Eye (tissue), 1 donor: ENCODE results near the gene CTNNBL1.
"Not testable (repeated sequence)": the region's sequence is repeated elsewhere in the genome, so short reads cannot be mapped to it uniquely, and the experiment has no call there.

Experiments used
- DNase-seq: peaks from one replicate; pipeline ENCODE4 v3.0.0-alpha.2; 2015

CTNNBL1 gene

DNA sequence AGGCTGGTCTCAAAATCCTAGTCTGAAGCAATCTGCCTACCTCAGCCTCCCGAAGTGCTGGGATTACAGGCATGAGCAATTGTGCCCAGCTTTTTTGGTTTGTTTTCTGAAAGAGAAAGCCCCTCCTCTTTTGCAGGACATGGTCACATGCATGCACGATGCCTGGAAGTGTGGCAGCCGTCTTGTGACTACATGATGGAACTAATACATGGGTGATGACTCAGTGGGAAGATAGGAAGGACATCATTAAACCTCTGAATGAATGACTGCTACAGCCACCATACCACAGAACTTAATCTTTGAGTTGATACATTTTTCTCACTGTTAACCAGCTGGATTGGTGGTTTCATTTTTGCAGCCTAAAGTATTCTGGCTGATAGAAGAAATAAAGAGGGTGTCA lies 13.4 kb upstream of the CTNNBL1 start:
- DNase-seq: no peak

GRCh38 chr20:37681384-37682112 lies 12.3 kb upstream of the CTNNBL1 start:
- no peak for DNase-seq

DNA sequence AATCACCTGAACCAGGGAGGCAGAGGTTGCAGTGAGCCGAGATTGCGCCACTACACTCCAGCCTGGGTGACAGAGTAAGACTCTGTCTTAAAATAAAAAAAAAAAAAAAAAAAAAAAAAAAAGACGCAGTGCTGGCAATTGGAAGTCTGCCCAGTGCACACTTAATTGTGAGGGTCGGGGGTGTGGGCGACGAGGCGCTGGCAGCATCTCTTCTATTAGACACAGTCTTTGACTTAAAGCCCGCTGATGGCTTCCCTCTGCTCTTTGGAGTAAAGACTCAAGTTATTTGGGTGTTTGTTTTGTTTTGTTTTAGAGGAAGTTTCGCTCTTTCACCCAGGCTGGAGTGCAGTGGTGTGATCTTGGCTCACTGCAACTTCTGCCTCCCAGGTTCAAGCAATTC lies 10.7 kb upstream of the CTNNBL1 start:
- DNase-seq: not testable (repeated sequence)

DNA sequence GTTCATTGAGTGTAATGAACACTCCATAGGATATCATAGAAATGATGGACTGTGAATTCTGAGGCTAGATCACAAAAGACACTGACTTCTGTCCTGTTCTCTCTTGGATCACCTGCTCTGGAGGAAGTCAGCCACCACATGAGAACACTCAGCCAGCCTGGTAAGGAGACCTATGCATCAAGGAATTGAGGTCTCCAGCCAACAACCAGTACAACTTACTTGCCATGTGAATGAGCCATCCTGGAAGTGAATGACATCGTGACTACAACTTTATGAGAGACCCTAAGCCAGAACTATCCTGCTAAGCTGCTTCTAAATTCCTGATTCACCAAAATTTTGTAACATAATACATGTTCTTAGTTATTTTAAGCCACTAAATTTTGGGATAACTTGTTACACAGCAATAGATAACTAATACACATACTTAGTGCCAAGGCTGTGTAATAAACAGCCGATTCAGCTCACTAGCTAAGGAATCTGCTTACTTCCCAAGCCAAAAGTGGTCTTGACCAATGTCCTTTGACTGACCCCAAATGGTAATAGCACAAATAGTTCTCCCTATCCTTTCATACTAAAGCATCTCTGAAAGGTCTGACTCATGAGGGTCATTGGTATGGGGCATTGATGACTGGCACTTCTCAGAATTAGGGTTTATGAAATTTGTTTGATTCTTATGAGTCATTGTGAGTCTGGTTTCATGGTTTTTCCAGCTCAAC lies 6.9 kb upstream of the CTNNBL1 start:
- no peak for DNase-seq

DNA sequence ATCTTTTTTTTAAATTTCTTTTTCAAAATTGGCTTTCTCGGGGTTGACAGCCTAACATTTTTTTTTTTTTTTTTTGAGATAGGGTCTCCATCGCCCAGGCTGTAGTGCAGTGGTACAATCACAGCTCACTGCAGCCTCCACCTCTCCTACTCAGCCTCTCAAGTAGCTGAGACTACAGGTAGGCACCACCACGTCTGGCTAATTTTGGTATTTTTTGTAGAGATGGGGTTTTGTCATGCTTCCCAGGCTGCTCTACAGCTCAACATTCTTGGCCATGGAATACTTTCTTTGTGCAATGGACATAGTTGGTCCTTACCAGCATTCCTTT lies 6.4 kb upstream of the CTNNBL1 start:
- no peak for DNase-seq

DNA sequence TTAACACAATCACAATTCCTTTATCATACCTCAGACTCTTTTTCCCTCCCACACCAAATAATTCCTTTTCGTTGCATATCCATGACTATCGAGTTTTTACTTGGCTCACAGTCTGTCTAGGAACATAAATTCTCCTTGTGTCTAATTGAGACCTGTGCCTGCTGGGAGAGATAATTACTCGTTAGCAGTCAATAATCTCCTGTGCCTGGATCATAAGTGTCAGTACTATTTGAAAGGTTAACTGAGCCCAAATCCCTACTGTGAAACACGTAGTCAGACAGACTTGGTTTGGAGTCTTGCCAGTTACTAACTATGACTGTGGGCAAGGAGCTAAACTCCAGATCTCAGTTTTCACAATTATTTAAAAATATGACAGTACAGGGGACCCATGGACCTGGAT lies 5.7 kb upstream of the CTNNBL1 start:
- DNase-seq: no peak

DNA sequence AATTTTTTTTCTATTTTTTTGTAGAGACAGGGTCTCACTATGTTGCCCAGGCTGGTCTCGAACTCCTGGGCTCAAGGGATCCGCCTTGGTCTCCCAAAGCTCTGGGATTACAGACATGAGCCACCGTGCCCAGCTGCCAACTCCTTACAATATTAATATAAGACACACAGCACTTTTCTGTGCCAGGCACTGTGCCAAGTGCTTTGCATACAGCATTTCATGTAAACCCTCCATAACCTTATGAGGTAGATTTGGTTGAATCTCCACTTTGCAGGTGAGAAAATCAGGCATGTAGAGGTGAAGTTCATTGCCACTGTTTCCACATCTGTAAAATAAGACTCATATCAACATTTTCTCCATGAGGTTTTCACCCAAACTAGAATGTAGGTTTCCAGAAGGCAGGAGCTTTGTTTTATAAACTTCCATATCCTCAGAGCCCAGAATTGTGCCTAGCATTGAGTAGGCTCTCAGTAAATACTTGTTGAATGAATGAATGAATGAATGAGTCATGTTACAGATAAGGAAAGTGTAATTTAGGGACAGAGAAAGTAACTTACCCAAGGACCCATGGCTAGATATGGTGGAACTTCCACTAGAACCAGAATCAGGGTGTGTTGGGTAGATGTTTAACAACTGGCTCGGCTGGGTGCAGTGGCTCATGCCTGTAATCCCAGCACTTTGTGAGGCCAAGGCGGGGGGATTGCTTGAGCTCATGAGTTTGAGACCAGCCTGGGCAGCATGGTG lies 3.0 kb upstream of the CTNNBL1 start:
- DNase-seq: no peak

DNA sequence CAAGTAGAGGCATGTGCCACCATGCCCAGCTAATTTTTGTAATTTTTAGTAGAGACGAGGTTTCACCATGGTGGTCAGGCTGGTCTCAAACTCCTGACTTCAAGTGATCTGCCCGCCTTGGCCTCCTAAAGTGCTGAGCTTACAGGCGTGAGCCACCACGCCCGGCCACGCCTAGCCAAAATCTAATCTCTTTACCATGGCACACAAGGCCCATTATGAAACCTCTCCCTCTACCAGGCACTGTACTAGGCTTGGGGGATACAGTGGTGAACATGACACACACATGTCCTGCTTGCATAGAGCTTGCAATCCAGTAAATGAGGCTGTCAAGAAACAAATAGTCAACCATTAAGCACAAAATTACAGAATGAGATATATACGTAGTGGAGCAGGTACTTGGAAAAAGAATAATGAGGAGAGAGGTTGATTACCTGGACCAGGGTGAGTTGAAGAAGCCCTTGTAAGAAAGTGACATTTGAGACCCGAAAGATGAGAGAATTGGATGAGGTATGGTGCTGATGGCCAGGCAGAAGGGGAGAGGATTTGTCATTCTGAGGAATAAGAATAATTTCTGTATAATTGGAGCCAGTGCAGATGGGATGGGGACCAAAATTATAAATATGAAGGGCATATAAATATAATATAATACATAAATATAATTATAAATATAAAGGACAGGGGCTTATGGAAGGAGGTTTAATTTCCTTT lies 1.2 kb upstream of the CTNNBL1 start:
- DNase-seq: no peak

DNA sequence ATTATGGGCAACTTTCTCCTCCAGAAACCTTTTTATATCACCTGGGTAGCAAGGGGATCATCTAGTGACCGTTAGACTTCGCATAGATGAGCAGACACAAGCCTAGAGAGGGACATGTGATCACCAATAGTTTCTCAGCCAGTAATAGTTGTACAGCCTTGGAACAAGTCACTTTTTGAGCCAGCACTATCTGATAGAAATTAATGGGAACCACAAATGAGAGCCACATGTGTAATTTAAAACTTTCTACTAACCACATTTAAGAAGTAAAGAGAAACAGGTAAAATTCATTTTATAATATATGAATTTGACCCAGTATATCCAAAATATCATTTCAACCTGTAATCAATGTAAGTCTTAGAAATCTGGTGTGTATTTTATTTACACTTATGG lies 592 bp upstream of the CTNNBL1 start:
- DNase-seq: no peak

- no peak for DNase-seq
Observed at GRCh38 chr20:37695684-37696342, 2.0 kb downstream of the CTNNBL1 start.

DNA sequence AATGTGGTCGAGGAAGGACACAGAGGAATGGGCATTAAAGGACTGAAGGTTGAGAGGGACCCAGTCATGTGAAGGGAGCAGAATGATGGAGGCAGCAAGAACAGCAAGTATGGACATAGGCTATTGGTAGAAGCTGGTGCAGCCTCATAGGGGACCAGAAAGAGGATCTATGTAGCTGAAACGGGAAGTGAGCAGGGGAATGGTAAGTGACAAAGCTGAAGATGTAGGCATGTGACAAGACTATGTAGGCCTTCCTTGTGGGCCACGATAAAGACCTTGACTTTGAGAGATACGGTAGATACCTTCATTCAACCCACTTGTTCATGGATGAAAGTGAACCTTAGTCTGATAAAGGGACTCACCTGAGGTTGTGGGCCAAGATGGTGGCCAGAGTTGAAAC lies 3.5 kb downstream of the CTNNBL1 start:
- DNase-seq: no peak

- no peak for DNase-seq
Observed at GRCh38 chr20:37699202-37699601, 5.4 kb downstream of the CTNNBL1 start.

- no peak for DNase-seq
Observed at GRCh38 chr20:37700301-37700700, 6.5 kb downstream of the CTNNBL1 start.

- DNase-seq: not testable (repeated sequence)
Observed at GRCh38 chr20:37701676-37702075, 7.8 kb downstream of the CTNNBL1 start.

DNA sequence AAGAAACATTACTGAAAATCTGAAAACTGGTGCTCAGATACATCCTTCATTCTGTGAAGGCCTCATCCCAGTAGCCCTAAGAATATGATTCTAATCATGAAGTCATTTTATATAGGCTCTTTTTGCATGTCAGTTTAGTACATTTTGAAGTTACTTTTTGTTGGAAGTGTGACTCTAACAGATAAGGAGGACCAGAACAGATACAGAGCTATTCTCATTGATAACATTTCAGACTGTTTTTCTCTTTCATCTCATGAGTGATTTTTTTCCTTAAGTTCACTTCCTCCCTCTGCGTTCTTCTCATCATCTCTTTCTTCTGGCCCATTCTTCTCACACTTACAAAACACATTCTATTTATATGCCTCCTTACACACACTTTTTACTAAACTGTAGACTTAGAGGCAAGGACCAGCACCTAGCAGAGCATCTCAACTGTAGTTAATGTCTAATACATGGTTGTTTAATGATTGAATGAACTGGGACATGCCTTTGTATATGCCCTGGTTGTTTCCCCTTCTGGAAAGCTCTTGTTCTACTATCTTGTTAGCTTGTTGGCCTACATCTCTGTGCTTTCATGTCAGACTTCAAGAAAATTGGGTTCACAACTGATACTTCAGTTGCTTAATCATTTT lies 8.7 kb downstream of the CTNNBL1 start:
- DNase-seq: no peak

DNA sequence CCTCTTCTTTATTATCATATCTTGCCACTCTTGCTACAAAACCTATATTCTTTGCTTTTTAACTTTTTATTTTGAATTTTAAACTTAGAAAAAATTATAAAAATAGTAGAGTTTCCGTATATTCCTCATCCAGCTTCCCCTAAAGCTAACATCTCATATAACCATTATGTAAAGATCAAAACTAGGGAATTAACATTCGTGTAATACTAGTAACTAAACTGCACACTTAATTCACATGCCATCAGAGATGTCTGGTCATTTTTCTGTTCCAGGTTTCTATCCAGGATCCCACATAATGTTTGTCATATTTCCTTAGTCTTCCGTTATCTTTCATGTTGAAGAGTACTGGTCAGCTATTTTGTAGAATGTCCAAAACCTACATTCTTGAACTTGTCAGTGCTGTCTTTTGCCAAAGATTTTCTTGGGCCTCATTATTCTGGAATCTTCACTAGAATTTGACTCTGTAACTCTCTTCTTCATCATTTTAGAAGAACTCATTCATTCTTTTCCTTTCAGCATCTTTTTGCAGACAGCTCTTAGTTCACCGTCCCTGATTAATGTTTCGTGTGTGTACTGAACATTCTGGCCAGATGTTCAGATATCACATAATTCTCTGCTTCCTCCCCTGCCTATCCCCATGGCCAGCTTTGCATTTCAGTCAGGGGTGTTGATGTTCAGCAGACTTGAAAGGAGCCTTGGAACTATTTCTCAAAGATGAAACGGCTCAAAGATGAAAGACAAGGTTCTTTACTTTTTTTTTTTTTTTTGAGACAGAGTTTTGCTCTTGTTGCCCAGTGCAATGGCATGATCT lies 9.4 kb downstream of the CTNNBL1 start:
- no peak for DNase-seq

DNA sequence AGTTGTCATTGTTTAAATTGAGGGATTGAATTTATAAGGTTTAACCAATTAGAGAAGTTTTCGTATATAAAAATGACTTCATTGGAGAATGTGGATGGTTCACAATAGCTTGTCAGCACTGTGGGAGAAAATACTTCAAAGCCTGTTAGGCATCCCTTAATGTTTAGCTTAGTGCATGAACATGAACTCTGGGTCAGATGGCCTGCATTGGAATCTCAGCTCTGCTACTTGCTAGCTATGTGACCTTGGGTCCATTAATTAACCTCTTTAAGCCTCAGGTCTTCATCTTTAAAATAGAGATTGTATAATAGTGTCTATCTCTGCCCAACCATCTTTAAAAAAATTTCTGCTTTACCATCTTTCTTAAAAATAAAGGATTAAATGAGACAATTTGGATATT lies 11.1 kb downstream of the CTNNBL1 start:
- no peak for DNase-seq

- DNase-seq: no peak
Observed at GRCh38 chr20:37706298-37706697, 12.5 kb downstream of the CTNNBL1 start.

GRCh38 chr20:37711001-37711400 lies 17.2 kb downstream of the CTNNBL1 start:
- no peak for DNase-seq

- DNase-seq: no peak
Observed at GRCh38 chr20:37711994-37712964, 18.4 kb downstream of the CTNNBL1 start.
